HG03457 (cell line): Measurements from ENCODE around the gene ELOF1.
"Not testable (repeated sequence)": the region's sequence is repeated elsewhere in the genome, so short reads cannot be mapped to it uniquely, and the experiment has no call there.

Source experiments
- ATAC-seq: cut with Tn5 transposase; IDR thresholded peaks from one replicate; pipeline ENCODE4 v1.9.1; 2021; ENCODE audit warnings: moderate number of reproducible peaks; ENCODE audit not compliant: unreplicated experiment

Gene ELOF1

DNA sequence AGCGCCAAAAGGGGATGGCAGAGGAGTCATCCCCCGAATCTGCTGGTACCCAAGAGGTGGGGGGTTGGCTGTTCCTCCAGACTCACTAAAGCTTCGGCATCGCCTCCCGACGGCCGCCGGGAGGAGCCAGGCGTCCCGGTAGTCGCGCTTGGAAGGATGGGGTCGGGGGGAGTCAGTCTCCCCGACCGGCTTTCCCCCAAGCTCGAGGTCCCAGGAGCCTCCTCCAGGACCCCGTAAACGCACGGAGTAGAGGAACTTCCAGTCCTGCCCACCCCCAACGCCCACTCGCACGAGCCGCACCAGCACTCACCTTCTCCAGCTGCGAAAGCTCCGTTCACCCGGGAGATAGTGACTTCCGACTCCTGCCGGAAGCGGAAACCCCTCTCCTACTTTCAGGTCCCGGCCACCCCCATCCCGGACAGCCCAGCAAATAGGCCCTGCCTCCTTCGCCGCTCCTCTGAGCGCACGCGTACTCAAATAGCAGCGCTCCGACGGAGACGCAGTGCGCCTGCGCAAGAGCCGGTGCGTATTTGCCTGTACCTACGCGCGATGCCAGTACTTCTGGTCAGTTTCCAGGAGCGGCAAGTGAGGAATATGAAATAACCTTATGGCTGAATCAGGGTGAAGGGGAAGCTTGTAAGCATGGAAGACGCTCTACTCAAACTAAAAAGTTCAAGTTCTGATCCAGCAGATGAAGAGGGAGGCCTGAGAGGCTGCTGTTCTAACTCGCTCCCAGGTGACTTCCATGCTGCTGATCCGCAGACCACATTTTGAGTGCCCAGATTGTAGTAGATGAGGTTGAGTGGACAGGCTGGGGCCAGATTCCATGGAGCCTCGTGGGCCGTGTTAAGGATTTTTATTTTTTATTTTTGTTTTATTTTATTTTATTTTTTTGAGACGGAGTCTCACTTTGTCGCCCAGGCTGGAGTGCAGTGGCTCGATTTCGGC is at the start of gene ELOF1:
TSS of gene ELOF1 (minus strand) at position 350 of the 948 bp plus-strand sequence. CDS start 4,883 bp downstream, outside the sequence.
- ATAC-seq = peak; percentile 51

DNA sequence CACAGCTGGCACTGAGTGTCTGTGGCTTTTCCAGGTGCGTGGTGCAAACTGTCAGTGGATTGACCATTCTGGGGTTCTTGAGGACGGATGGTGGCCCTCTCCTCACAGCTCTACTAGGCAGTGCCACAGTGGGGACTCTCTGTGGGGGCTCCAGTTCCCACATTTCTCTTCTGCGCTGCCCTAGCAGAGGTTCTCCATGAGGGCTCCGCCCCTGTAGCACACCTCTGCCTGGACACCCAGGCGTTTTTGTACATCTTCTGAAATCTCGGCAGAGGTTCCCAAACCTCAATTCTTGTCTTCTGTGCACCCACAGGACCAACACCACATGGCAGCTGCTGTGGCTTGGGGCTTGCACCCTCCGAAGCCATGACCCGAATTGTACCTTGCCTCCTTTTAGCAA is 47.5 kb upstream of the ELOF1 start:
- no peak for ATAC-seq

DNA sequence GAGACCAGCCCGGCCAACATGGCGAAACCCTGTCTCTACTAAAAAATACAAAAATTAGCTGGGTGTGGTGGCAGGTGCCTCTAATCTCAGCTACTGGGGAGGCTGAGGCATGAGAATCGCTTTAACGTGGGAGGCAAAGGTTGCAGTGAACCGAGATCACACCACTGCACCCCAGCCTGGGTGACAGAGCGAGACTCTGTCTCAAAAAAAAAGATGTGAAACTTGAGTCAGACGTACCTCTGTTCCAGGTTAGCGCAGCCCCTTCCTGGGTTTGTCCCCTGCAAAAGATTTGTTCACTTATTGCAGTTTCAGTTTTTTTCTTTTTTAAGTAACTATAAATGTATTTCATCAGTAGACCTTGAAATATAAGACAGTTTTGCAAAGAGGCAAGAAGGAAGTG is 40.7 kb upstream of the ELOF1 start:
- ATAC-seq = not testable (repeated sequence)

DNA sequence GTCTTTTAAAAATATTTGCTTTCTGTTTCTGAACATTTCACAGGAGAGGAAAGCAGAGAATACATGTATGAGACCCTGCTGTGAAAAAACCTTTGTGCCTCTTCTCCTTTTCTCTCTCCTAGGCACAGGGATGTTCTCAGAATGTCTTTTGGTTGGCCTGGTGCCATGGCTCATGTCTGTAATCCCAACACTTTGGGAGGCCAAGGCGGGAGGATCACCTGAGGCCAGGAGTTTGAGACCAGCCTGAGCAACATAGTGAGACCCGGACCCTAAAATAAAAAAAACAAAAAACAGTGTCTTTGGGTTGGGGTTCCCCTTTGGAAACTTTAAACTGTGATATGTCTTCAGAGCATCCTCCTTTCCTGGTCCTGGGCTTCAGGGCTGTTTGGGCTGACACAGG is 39.7 kb upstream of the ELOF1 start:
- ATAC-seq = no peak

DNA sequence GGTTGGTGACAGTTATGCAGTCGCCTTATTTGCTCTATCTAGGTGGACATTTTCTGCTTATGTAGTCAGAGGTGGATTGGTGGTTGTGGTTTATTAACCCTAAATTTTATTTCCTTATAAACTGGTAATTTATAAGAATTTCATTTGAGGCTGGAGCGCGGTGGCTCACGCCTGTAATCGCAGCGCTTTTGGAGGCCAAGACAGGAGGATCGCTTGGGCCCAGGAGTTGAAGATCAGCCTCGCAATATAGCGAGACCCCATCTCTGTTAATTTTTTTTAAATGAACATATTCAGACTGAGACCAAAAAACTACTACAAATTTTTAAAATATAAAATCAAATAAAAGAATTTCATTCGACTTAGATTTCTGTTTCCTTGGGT is 39.1 kb upstream of the ELOF1 start:
- no peak for ATAC-seq

DNA sequence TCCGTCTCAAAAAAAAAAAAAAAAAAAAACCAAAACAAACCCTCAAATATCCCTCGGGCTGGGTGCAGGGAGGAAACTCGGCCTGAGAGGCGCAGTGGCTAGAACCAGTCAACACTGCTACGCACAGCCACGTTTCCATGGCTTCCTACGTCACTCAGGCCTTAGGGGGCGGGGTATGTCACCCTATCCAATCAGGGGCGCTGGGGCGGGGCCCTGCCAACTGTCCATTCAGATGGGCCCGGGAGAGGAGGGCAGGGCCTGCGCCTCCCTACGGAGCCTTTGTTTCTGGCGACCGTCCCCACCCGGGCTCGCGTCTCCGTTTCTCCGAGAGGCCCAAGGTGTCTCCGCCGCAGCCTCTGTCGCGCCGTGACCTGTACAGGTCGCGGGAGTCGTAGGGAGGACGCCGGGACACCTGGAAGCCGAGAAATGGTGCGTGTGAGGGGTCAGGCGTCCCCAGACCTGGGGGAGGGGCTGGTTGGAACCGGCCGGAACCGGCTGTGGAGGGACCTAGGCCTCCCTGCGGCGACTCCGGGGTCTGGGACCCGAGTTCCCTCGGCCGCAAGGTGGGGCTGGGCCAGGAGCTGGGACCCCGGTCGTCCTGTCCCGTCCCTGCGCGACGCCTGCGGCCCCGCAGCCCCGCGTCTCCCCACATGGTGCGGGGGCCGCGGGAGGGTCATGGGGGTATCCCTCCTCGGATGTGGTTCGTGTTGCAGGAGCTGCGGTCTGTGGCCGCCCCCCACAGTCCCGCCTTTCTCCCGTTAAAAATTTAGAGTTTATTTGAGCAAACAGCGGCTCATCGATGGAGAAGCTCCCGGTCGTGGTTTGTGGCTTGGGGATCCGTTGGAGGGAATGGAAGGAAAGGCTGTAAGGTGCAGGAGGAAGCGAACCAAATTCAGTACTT is 38.4 kb upstream of the ELOF1 start, which contains the start of gene ZNF627:
TSS of gene ZNF627 (plus strand) at position 282 of the 901 bp plus-strand sequence. CDS start at position 427, 145 bp downstream.
- ATAC-seq = peak; percentile 91

DNA sequence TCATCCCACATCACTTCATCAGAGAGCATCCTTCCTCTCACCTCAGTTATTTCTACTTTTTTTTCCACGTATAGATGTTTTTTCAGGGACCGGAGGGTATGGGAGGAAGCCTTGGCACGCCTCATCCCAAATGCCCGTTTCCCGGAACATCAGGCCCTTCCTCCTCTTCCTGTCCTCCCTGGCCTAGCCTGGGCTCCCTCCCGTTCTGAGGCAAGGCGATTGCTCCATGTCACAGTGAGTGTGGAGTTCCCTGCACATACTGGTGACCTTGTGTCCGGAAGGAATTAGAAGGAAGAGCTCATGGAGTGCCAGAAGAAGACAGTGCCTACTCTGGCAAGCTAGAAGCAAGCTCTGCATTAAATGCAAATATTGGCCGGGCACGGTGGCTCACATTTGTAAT is 37.1 kb upstream of the ELOF1 start:
- ATAC-seq = no peak

DNA sequence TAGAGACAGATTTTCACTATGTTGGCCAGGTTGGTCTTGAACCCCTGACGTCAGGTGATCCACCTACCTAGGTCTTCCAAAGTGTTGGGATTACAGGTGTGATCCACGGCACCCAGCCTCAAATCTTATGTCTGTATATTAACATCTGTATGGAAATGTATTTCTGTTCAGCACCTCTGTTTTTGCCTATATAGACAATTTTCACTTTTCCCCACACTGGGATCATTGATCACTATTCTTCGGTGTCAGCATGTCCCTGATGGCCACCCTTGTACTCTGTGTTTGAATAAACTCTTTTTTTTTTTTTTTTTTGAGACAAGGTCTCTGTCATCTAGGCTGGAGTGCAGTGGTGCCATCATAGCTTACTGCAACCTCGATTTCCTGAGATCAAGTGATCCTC is 35.1 kb upstream of the ELOF1 start:
- no peak for ATAC-seq

DNA sequence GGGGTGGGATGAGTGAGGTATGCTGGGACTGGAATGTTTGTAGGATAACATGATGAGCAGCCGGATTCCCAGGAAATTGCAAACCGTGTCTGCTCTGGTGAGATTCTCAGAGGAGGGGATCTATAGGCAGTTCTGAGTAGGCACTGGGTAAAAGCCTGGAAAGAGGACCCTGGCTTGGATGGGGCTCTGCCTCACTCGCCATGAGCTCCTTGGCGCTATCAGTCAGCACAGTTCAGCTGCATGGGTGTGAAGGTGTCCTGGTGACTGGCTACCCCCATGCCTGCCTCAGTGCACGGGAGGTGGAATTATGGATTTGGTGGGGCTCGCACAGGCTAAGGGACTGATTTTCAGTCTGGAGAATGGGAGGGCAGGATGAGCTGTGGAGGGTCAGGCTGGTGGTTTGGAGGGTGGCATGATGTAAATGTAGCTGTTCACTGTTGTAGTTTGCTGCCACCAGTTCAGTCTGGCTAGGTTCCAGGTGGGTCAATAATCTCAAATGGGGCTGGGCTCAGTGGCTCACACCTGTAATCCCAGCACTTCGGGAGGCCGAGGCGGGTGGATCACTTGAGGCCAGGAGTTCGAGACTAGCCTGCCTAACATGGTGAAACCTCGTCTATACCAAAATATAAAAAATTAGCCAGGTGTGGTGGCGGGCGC is 29.1 kb upstream of the ELOF1 start:
- ATAC-seq = no peak

DNA sequence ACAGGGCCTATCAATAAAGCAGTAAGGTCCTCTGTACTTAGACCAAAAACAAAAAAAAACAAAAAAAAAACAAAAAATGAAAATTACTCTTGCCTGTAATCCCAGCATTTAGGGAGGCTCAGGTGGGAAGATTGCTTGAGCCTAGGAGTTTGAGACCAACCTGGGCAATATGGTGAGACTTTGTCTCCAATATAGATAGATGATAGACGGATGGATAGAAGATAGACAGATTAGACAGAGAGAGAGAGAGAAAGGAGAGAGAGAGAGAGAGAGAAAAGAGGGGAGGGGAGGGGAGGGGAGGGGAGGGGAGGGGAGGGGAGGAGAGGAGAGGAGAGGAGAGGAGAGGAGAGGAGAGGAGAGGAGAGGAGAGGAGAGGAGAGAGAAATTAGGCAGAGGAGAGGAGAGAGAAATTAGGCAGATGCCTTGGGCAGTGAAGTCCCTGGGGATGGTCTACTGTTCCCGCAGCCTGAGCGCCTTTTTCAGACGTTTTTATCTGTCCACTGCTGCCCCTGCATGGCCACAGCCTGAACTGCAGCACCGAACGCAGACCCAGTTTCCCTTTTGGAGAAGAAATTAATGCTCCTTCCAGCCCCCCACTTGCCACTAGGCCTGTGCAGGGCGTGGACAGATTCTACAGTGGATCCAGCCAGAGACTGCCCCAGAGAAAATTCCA is 28.4 kb upstream of the ELOF1 start:
- ATAC-seq = no peak

DNA sequence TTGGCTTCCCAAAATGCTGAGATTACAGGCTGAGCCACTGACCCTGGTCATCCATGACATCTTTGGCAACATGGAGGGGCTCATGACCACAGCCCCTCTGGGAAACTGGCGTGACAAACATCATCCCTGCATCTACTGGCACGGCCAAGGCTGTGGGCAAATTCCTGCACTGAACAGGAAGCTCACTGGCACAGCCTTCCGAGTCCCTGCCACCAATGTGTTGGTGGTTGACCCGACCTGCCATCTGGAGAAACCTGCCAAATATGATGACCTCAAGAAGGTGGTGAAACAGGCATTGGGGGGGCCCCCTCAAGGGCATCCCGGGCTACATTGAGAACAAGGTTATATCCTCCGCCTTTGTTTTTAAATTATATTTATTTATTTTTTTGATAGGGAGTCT is 27.3 kb upstream of the ELOF1 start:
- ATAC-seq = no peak

DNA sequence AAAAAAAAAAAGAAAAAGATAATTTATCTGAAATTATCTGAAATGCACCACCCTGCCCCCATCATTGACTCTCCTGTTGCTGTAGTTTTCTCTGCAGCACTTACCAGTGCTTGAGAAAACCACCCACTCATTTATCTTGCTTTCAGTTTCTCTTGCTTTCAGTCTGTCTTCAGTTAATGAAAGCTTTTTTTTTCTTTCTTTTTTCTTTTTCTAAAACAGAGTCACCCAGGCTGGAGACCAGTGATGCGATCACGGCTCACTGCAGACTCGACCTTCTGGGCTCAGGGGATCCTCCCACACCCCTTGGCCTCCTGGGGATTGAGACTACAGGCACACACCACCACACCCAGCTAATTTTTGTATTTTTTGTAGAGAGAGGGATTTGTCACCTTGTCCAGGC is 22.7 kb upstream of the ELOF1 start:
- peak; percentile 61 for ATAC-seq

DNA sequence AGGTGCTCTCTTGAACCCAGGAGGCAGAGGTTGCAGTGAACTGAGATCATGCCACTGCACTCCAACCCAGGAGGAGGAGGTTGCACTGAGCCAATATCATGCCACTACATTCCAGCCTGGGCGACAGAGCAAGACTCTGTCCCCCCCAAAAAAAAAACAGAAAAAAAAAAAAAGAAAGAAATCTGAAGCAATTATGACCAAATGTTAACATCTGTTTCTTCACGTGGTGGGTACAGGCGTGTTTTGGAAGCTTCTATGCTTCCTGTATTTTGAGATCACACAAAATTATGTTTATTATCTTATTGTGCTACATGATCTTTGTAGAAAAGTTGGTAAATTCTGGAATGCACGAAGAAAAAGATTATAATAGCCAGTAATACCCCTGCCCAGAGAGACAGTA is 21.1 kb upstream of the ELOF1 start:
- ATAC-seq = no peak

DNA sequence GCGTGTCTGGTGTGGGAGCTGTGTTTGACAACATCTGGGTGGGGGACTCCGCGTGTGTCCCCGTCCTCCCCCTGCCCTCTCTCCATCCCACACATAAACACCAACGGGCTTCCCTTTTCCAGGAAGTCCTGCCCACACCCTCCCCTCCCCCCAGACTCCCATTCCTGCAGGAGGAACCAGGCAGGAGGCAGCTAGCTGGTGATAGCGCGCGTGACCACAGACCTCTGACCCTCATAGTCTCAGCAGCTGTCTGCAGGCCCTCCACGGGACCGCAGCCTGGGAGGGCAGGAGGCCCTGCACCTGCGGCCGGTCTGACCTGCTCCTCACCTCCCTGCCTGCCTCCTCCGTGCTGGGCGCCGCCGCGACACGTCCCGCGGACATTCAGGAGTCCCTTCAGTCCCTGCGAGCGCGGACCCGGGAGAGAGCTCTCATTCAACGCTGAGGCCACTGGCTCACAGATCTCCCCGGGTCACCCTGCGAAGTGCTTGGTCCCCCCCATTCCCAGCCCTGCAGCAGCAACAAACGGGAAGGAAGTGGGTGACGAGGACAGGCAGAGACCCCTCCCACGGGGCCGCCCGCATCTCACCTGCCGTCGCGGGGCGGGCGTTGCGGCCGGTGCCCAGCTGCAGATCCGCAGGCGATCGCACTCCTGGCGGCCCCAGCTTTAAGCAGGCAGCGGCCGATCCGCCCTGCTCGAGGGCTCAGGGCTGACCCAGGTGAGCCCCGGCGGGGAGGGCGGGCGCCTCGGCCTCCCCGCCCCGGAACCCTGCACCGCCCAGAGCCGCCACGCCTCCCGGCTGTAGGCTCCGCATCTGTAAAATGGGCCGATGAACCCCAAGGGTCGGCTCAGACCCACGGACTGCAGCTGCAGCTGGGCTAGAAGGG is 19.5 kb upstream of the ELOF1 start:
- ATAC-seq = no peak

DNA sequence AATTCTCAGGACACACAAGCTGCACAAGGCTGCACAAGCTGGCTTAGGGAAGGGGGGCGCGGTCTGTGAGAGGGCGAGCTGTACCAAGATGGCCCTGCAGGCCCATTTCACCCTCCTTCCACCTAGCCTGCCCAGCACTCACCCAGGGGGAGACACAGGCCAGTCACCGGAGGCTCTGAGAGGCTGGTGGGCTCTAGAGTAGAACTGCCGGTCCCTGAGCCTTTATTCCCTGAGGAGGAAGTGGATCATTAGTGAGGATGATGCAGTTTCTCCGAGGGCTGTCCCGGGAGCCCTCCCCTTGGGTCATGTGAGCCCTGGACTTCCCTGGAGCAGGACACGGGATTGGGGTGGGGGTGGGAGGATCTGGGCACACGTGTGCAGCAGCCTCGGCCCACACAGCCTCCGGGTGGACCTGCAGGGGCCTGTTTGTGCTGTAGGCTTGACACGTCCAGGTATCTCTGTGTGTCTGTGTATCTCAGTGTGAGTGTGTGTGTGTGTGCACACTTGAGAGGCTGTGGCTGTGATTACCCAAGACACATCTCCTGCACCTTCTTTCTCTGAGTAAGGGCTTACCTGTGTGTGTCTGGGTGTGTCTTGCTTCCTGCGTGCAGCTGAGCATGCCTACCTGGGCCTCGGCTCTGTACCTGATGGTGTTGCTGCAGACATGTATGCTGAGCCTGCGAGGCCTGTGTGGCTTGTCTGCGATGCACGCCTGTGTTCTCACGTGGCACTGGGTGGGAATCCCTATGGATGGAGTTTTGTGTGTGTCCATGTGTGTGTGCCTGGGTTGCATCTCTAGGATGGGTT is 18.6 kb upstream of the ELOF1 start, which contains the start of gene ACP5:
TSS of gene ACP5 (minus strand) at position 195 of the 807 bp plus-strand sequence. CDS start 328 bp downstream, outside the sequence.
- no peak for ATAC-seq

DNA sequence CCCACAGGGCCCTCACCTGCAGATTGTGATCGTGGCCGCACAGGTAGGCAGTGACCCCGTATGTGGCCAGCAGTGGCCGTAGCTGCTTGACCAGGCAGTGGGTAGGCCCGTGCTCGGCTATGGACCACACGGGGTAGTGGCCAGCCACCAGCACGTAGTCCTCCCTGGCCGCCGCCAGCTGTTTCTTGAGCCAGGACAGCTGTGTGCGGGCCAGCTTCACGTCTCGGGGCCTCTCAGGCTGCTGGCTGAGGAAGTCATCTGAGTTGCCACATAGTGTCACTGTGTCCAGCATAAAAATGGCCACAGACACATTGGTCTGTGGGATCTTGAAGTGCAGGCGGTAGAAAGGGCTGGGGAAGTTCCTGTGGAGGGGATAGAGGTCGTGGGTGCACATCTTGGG is 17.2 kb upstream of the ELOF1 start:
- no peak for ATAC-seq

DNA sequence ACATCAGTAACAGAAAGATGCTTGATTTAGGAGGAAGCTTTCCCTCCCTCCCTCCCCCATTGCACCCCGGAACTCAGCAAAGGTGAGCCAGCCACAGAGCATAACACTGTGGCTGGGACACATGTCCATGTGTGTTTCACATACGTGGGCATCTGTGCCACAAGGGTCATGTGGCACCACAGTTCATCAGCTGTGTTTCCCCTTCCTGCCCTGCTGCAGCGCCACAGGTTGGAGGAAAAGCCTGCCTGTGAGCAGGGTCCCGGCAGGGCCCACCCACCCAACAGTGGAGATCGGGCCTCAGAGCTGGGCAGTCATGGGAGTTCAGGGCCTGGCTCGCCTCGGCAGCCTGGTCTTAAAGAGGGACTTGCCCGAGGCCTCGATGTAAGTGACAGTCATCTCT is 15.7 kb upstream of the ELOF1 start:
- ATAC-seq = no peak

DNA sequence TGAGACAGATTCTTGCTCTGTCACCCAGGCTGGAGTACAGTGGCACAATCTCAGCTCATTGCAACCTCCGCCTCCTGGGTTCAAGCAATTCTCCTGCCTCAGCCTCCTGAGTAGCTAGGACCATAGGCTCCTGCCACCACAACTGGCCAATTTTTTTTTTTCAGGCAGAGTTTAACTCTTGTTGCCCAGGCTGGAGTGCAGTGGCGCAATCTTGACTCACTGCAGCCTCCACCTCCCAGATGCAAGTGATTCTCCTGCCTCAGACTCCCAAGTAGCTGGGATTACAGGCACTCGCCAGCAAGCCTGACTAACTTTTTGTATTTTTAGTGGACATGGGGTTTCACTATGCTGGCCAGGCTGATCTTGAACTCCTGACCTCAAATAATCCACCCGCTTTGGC is 14.7 kb upstream of the ELOF1 start:
- ATAC-seq = not testable (repeated sequence)

DNA sequence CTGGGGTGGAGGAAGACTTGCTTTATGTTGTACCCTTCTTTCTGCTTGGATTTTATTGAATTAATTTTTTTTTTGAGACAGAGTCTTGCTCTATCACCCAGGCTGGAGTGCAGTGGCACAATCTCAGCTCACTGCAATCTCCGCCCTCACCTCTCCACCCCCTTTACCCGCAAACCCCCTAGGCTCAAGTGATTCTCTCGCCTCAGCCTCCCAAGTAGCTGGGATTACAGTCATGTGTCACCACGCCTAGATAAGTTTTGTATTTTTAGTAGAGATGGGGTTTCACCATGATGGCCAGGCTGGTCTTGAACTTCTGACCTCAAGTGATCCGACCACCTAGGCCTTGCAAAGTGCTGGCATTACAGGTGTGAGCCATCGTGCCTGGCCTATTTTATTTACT is 14.3 kb upstream of the ELOF1 start:
- not testable (repeated sequence) for ATAC-seq
